IPS-18a (cell line): ENCODE data around the gene DIP2C.

Source experiments
- H3K27ac ChIP-seq: one replicate; pipeline ENCODE4 v1.5.1; 2013; ENCODE audit warnings: low read length
- H3K27me3 ChIP-seq: one replicate; pipeline ENCODE4 v1.6.1; 2013; ENCODE audit warnings: mild to moderate bottlenecking, low read length; ENCODE audit not compliant: control insufficient read depth, insufficient read depth
- H3K36me3 ChIP-seq: one replicate; pipeline ENCODE4 v1.6.1; 2013; ENCODE audit warnings: low read depth, low read length; ENCODE audit not compliant: control insufficient read depth
- H3K4me1 ChIP-seq: one replicate; pipeline ENCODE4 v1.6.1; 2013; ENCODE audit warnings: low read depth, low read length; ENCODE audit not compliant: control insufficient read depth
- H3K4me3 ChIP-seq: one replicate; pipeline ENCODE4 v1.5.1; 2013; ENCODE audit warnings: low read length
- H3K9ac ChIP-seq: one replicate; pipeline ENCODE4 v1.6.1; 2013; ENCODE audit warnings: mild to moderate bottlenecking, low read length, moderate library complexity
- H3K9me3 ChIP-seq: one replicate; pipeline ENCODE4 v1.6.1; 2013; ENCODE audit warnings: low read depth, low read length; ENCODE audit not compliant: control insufficient read depth

The DIP2C gene

GRCh38 chr10:344582-345200, 344.8 kb downstream of the DIP2C start:
- H3K27ac ChIP-seq, result no peak overlapping the region

GRCh38 chr10:343231-344220, 345.9 kb downstream of the DIP2C start:
- H3K36me3 ChIP-seq, result peaks cover 2% of the 10 kb centered on the region
- no peak overlapping the region for H3K9ac ChIP-seq
- no peaks in the 10 kb centered on the region for H3K4me1 ChIP-seq
- no peak overlapping the region for H3K4me3 ChIP-seq
- no peak overlapping the region for H3K27ac ChIP-seq
- no peaks in the 10 kb centered on the region for H3K27me3 ChIP-seq
- no peaks in the 10 kb centered on the region for H3K9me3 ChIP-seq

More at GRCh38 chr10:344582-345200, 344.8 kb downstream of the DIP2C start:
- H3K36me3 ChIP-seq, result no peaks in the 10 kb centered on the region
- H3K4me1 ChIP-seq, result no peaks in the 10 kb centered on the region
- no peaks in the 10 kb centered on the region for H3K9me3 ChIP-seq
- H3K4me3 ChIP-seq, result no peak overlapping the region
- no peaks in the 10 kb centered on the region for H3K27me3 ChIP-seq
- no peak overlapping the region for H3K9ac ChIP-seq

- no peak overlapping the region for H3K4me3 ChIP-seq
- H3K27ac ChIP-seq, result no peak overlapping the region
- H3K4me1 ChIP-seq, result no peaks in the 10 kb centered on the region
- H3K27me3 ChIP-seq, result no peaks in the 10 kb centered on the region
- peaks cover 11% of the 10 kb centered on the region for H3K36me3 ChIP-seq
- no peaks in the 10 kb centered on the region for H3K9me3 ChIP-seq
- no peak overlapping the region for H3K9ac ChIP-seq
These were observed 348.3 kb downstream of the DIP2C start for GRCh38 chr10:341081-341740.

GRCh38 chr10:340646-341045, 348.8 kb downstream of the DIP2C start:
- Histone ChIP-seq H3K9ac (no peak overlapping the region), H3K27ac (no peak overlapping the region), H3K4me3 (no peak overlapping the region), H3K4me1 (no peaks in the 10 kb centered on the region), H3K36me3 (peaks cover 11% of the 10 kb centered on the region), H3K27me3 (no peaks in the 10 kb centered on the region), H3K9me3 (no peaks in the 10 kb centered on the region)

GRCh38 chr10:339038-339391, 350.5 kb downstream of the DIP2C start:
- Histone ChIP-seq H3K36me3 (peaks cover 11% of the 10 kb centered on the region), H3K4me1 (no peaks in the 10 kb centered on the region), H3K9me3 (no peaks in the 10 kb centered on the region), H3K27me3 (no peaks in the 10 kb centered on the region), H3K9ac (no peak overlapping the region), H3K27ac (no peak overlapping the region), H3K4me3 (no peak overlapping the region)

- Histone ChIP-seq H3K36me3 (peaks cover 11% of the 10 kb centered on the region), H3K4me1 (no peaks in the 10 kb centered on the region), H3K9me3 (no peaks in the 10 kb centered on the region), H3K27me3 (no peaks in the 10 kb centered on the region), H3K27ac (no peak overlapping the region), H3K4me3 (no peak overlapping the region), H3K9ac (no peak overlapping the region)
These were observed 351.1 kb downstream of the DIP2C start for GRCh38 chr10:338171-339037.

GRCh38 chr10:336247-336646, 353.2 kb downstream of the DIP2C start:
- H3K9ac ChIP-seq, result no peak overlapping the region
- H3K4me3 ChIP-seq, result no peak overlapping the region
- H3K36me3 ChIP-seq, result peaks cover 11% of the 10 kb centered on the region
- no peak overlapping the region for H3K27ac ChIP-seq
- H3K27me3 ChIP-seq, result no peaks in the 10 kb centered on the region
- no peaks in the 10 kb centered on the region for H3K4me1 ChIP-seq
- H3K9me3 ChIP-seq, result no peaks in the 10 kb centered on the region

GRCh38 chr10:335151-335800, 354.2 kb downstream of the DIP2C start:
- Histone ChIP-seq H3K9me3 (no peaks in the 10 kb centered on the region), H3K36me3 (peaks cover 11% of the 10 kb centered on the region), H3K27me3 (no peaks in the 10 kb centered on the region), H3K4me1 (no peaks in the 10 kb centered on the region), H3K9ac (no peak overlapping the region), H3K4me3 (no peak overlapping the region), H3K27ac (no peak overlapping the region)

GRCh38 chr10:331186-331585, 358.3 kb downstream of the DIP2C start:
- Histone ChIP-seq H3K9ac (no peak overlapping the region), H3K4me1 (peaks cover 4% of the 10 kb centered on the region), H3K4me3 (no peak overlapping the region), H3K27me3 (no peaks in the 10 kb centered on the region), H3K9me3 (no peaks in the 10 kb centered on the region), H3K27ac (no peak overlapping the region), H3K36me3 (no peaks in the 10 kb centered on the region)

- H3K36me3 ChIP-seq, result no peaks in the 10 kb centered on the region
- H3K9ac ChIP-seq, result no peak overlapping the region
- H3K27me3 ChIP-seq, result no peaks in the 10 kb centered on the region
- H3K9me3 ChIP-seq, result no peaks in the 10 kb centered on the region
- H3K4me3 ChIP-seq, result no peak overlapping the region
- no peak overlapping the region for H3K27ac ChIP-seq
- H3K4me1 ChIP-seq, result peaks cover 4% of the 10 kb centered on the region
These were observed 359.9 kb downstream of the DIP2C start for GRCh38 chr10:329361-330099.
